Esophagus squamous epithelium (tissue), 4 donors: Measurements from ENCODE around the gene TTBK2.

Source experiments
- CTCF ChIP-seq, 6 experiments: fragments of 450-650 bp in 4 of 6; fragments of 200-600 bp in 2 of 6; sonication (generic) in 2 of 6; IDR thresholded peaks; one replicate each; pipeline ENCODE4 v1.5.1; 2016 to 2019; ENCODE audit warnings: antibody characterized with exemption in 6 of 6, mild to moderate bottlenecking in 4 of 6, moderate library complexity in 4 of 6
- POLR2A ChIP-seq, 4 donors: fragments of 450-650 bp; IDR thresholded peaks; one replicate each; pipeline ENCODE4 v1.6.1; 2017; ENCODE audit warnings: antibody characterized with exemption in 4 of 4, mild to moderate bottlenecking in 4 of 4, moderate library complexity in 3 of 4

- TF ChIP-seq CTCF (IDR thresholded peaks at IDR 0.05), result no peak
- no peak for TF ChIP-seq POLR2A (IDR thresholded peaks at IDR 0.05)
These were observed 148.4 kb downstream of the TTBK2 start for GRCh38 chr15:42772144-42772543.
